ENCODE data around the gene NGFR.

The NGFR gene

GRCh38 chr17:49525831-49526741 is 31.0 kb downstream of the NGFR start:
- Histone ChIP-seq H3K36me3 (ENCODE audit: insufficient read depth, low read length) (no peaks in the 10 kb centered on the region), H3K9ac (ENCODE audit: insufficient read length) (no peak overlapping the region), H3K27ac (no peak overlapping the region), H3K4me3 (no peak overlapping the region), H3K9me3 (ENCODE audit: low read depth, low read length) (no peaks in the 10 kb centered on the region)
- no peak for DNase-seq (ENCODE audit: low read depth, low spot score)
- TF ChIP-seq EZH2 (IDR thresholded peaks at IDR 0.05), result no peak
- no peak for TF ChIP-seq FOXP2 (optimal IDR thresholded peaks at IDR 0.05; ENCODE audit: control extremely low read depth, extremely low read length, insufficient read depth)
- TF ChIP-seq POLR2AphosphoS5 (IDR thresholded peaks at IDR 0.05; ENCODE audit: borderline replicate concordance, low read depth, low read length), result no peak

GRCh38 chr17:49527927-49528651 is 33.0 kb downstream of the NGFR start:
- Histone ChIP-seq H3K9ac (ENCODE audit: insufficient read length) (no peak overlapping the region), H3K27ac (no peak overlapping the region), H3K9me3 (ENCODE audit: low read depth, low read length) (no peaks in the 10 kb centered on the region), H3K4me3 (no peak overlapping the region), H3K36me3 (ENCODE audit: insufficient read depth, low read length) (no peaks in the 10 kb centered on the region)
- no peak for DNase-seq (ENCODE audit: low read depth, low spot score)
- TF ChIP-seq FOXP2 (optimal IDR thresholded peaks at IDR 0.05; ENCODE audit: control extremely low read depth, extremely low read length, insufficient read depth) (no peak), POLR2AphosphoS5 (IDR thresholded peaks at IDR 0.05; ENCODE audit: borderline replicate concordance, low read depth, low read length) (no peak), EZH2 (IDR thresholded peaks at IDR 0.05) (no peak)

- H3K9ac ChIP-seq (ENCODE audit: insufficient read length), result no peak overlapping the region
- TF ChIP-seq POLR2AphosphoS5 (IDR thresholded peaks at IDR 0.05; ENCODE audit: borderline replicate concordance, low read depth, low read length) (no peak), EZH2 (IDR thresholded peaks at IDR 0.05) (no peak), FOXP2 (optimal IDR thresholded peaks at IDR 0.05; ENCODE audit: control extremely low read depth, extremely low read length, insufficient read depth) (no peak)
- H3K27ac ChIP-seq, result no peak overlapping the region
- H3K4me3 ChIP-seq, result no peak overlapping the region
- no peak for DNase-seq (ENCODE audit: low read depth, low spot score)
- no peaks in the 10 kb centered on the region for H3K9me3 ChIP-seq (ENCODE audit: low read depth, low read length)
- H3K36me3 ChIP-seq (ENCODE audit: insufficient read depth, low read length), result no peaks in the 10 kb centered on the region
Observed at GRCh38 chr17:49528966-49529365, 33.9 kb downstream of the NGFR start.

- no peak for TF ChIP-seq FOXP2 (optimal IDR thresholded peaks at IDR 0.05; ENCODE audit: control extremely low read depth, extremely low read length, insufficient read depth)
- no peak for DNase-seq (ENCODE audit: low read depth, low spot score)
Observed at GRCh38 chr17:49530118-49530517, 35.0 kb downstream of the NGFR start.

GRCh38 chr17:49543860-49544259 is 48.8 kb downstream of the NGFR start:
- no peak overlapping the region for H3K27ac ChIP-seq

More at GRCh38 chr17:49530118-49530517, 35.0 kb downstream of the NGFR start:
- Histone ChIP-seq H3K9ac (ENCODE audit: insufficient read length) (no peak overlapping the region), H3K27ac (no peak overlapping the region), H3K36me3 (ENCODE audit: insufficient read depth, low read length) (no peaks in the 10 kb centered on the region), H3K4me3 (no peak overlapping the region), H3K9me3 (ENCODE audit: low read depth, low read length) (no peaks in the 10 kb centered on the region)

GRCh38 chr17:49545007-49545660 is 50.0 kb downstream of the NGFR start:
- Histone ChIP-seq H3K9me3 (ENCODE audit: low read depth, low read length) (no peaks in the 10 kb centered on the region), H3K4me3 (no peak overlapping the region), H3K9ac (ENCODE audit: insufficient read length) (no peak overlapping the region), H3K27ac (no peak overlapping the region), H3K36me3 (ENCODE audit: insufficient read depth, low read length) (no peaks in the 10 kb centered on the region)
- DNase-seq (ENCODE audit: low read depth, low spot score), result no peak
- TF ChIP-seq EZH2 (IDR thresholded peaks at IDR 0.05), result no peak
- TF ChIP-seq POLR2AphosphoS5 (IDR thresholded peaks at IDR 0.05; ENCODE audit: borderline replicate concordance, low read depth, low read length), result no peak
- TF ChIP-seq FOXP2 (optimal IDR thresholded peaks at IDR 0.05; ENCODE audit: control extremely low read depth, extremely low read length, insufficient read depth), result no peak

More at GRCh38 chr17:49543860-49544259, 48.8 kb downstream of the NGFR start:
- H3K9me3 ChIP-seq (ENCODE audit: low read depth, low read length), result no peaks in the 10 kb centered on the region
- H3K4me3 ChIP-seq, result no peak overlapping the region
- no peak overlapping the region for H3K9ac ChIP-seq (ENCODE audit: insufficient read length)
- no peak for DNase-seq (ENCODE audit: low read depth, low spot score)
- H3K36me3 ChIP-seq (ENCODE audit: insufficient read depth, low read length), result no peaks in the 10 kb centered on the region
- TF ChIP-seq POLR2AphosphoS5 (IDR thresholded peaks at IDR 0.05; ENCODE audit: borderline replicate concordance, low read depth, low read length) (no peak), FOXP2 (optimal IDR thresholded peaks at IDR 0.05; ENCODE audit: control extremely low read depth, extremely low read length, insufficient read depth) (no peak), EZH2 (IDR thresholded peaks at IDR 0.05) (no peak)

GRCh38 chr17:49545806-49546545 is 50.9 kb downstream of the NGFR start:
- Histone ChIP-seq H3K4me3 (no peak overlapping the region), H3K9me3 (ENCODE audit: low read depth, low read length) (no peaks in the 10 kb centered on the region), H3K36me3 (ENCODE audit: insufficient read depth, low read length) (no peaks in the 10 kb centered on the region), H3K27ac (no peak overlapping the region), H3K9ac (ENCODE audit: insufficient read length) (no peak overlapping the region)
- TF ChIP-seq EZH2 (IDR thresholded peaks at IDR 0.05), result no peak
- TF ChIP-seq FOXP2 (optimal IDR thresholded peaks at IDR 0.05; ENCODE audit: control extremely low read depth, extremely low read length, insufficient read depth), result no peak
- TF ChIP-seq POLR2AphosphoS5 (IDR thresholded peaks at IDR 0.05; ENCODE audit: borderline replicate concordance, low read depth, low read length), result no peak
- DNase-seq (ENCODE audit: low read depth, low spot score), result no peak
